Duodenal mucosa (tissue), 2 donors: ENCODE data around the gene ADAM11.

Experiments used
- H3K27ac ChIP-seq: one replicate; pipeline ENCODE4 v1.7.0; 2013; ENCODE audit warnings: low read depth, low read length
- H3K27me3 ChIP-seq, 2 donors: one replicate each; pipeline ENCODE4 v1.7.0; 2013; ENCODE audit warnings: low read length in 2 of 2, control low read depth in 1 of 2; ENCODE audit not compliant: insufficient read depth in 2 of 2, control insufficient read depth in 1 of 2
- H3K36me3 ChIP-seq, 2 donors: one replicate each; pipeline ENCODE4 v1.7.0; 2013; ENCODE audit warnings: low read length in 2 of 2, control low read depth in 1 of 2; ENCODE audit not compliant: insufficient read depth in 2 of 2, control insufficient read depth in 1 of 2
- H3K4me1 ChIP-seq, 2 donors: one replicate each; pipeline ENCODE4 v1.7.0; 2013; ENCODE audit warnings: low read length in 2 of 2, control low read depth in 1 of 2; ENCODE audit not compliant: insufficient read depth in 2 of 2, control insufficient read depth in 1 of 2
- H3K4me3 ChIP-seq, 2 donors: one replicate each; pipeline ENCODE4 v1.7.0; 2013; ENCODE audit warnings: low read length in 2 of 2, low read depth in 1 of 2
- H3K9ac ChIP-seq, 2 donors: one replicate each; pipeline ENCODE4 v1.7.0; 2013; ENCODE audit warnings: low read length in 2 of 2, low read depth in 1 of 2
- H3K9me3 ChIP-seq, 2 donors: one replicate each; pipeline ENCODE4 v1.7.0; 2013; ENCODE audit warnings: low read length in 2 of 2, control low read depth in 1 of 2; ENCODE audit not compliant: control insufficient read depth in 1 of 2

Gene ADAM11

DNA sequence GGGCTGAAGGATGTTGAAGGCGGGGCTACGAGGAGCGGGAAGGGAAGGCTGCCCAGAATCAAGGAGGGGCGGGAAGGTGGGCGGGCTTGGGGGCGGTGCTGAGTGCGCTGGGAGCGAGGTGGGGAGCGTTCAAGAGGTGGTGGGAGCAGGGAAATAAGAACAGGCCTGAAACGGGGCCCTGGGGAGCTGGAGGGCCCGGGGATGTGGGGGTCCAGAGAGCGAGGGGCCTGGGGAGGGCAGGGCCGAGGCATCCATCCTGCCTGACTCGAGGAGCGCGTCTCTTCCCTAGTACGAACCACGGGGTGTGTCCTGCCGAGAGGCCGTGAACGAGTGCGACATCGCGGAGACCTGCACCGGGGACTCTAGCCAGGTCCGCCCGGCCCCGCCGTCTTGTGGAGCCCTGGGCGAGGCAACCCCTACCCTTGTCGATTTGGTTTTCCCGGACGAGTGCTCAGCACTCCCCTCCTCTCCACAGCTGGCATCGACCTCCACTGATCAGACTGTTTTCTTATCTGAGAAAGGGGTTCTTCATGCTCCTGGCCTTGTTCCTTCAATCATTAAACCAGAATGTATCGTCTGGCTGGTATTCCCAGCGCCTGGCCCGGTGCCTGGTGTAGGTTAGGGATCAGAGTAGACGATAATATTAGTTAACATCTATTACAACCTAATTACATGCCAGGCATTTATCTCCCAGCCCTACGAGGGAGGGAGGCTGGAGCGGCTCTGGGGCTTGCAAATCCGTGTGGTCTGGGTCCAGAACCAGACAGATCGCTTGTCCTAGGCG is 17.2 kb downstream of the ADAM11 start:
- no peaks in the 10 kb centered on the region for H3K36me3 ChIP-seq
- H3K4me3 ChIP-seq: peak overlapping the region; percentile 65 to 71
- H3K9ac ChIP-seq: peak overlapping the region in 1 of 2 donors; percentile 39
- H3K27ac ChIP-seq: no peak overlapping the region
- peaks cover 10 to 18% of the 10 kb centered on the region in 2 donors for H3K27me3 ChIP-seq
- no peaks in the 10 kb centered on the region for H3K9me3 ChIP-seq
- H3K4me1 ChIP-seq: peaks cover 9 to 35% of the 10 kb centered on the region in 2 donors

DNA sequence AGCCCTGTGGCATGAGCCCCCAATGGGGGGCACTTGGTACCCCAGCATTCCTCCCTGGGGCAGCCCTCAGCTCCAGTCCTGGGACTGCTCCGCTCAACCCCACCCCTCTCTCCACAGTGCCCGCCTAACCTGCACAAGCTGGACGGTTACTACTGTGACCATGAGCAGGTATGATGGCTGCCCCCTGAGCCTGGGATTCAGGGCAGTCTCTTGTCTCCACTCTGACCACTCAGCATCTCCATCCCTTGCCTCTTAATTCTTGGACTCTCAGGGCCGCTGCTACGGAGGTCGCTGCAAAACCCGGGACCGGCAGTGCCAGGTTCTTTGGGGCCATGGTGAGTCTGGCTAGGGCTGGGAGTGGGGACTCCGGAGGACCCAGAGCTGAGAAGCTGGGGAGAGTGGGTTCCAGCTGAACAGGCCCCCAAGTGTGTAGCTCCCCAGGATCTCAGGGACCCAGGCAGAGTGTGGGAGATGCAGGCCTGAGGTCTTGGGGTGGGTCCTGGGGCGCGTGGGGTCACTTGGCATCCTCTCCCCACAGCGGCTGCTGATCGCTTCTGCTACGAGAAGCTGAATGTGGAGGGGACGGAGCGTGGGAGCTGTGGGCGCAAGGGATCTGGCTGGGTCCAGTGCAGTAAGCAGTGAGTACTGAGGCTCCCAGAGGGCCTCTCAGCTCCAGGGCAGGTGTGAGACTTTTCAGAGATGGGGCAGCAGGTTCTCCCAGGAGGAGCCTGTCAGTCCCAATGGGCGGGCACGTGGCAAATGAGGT is 18.0 kb downstream of the ADAM11 start:
- H3K27me3 ChIP-seq: peaks cover 10 to 16% of the 10 kb centered on the region in 2 donors
- H3K4me3 ChIP-seq: peak overlapping the region; percentile 65 to 71
- H3K9me3 ChIP-seq: no peaks in the 10 kb centered on the region
- no peak overlapping the region for H3K27ac ChIP-seq
- H3K4me1 ChIP-seq: peaks cover 9 to 35% of the 10 kb centered on the region in 2 donors
- H3K36me3 ChIP-seq: no peaks in the 10 kb centered on the region
- no peak overlapping the region for H3K9ac ChIP-seq

- H3K4me1 ChIP-seq: peaks cover 9 to 35% of the 10 kb centered on the region in 2 donors
- H3K36me3 ChIP-seq: no peaks in the 10 kb centered on the region
- no peak overlapping the region for H3K4me3 ChIP-seq
- peaks cover 10 to 14% of the 10 kb centered on the region in 2 donors for H3K27me3 ChIP-seq
- no peaks in the 10 kb centered on the region for H3K9me3 ChIP-seq
- no peak overlapping the region for H3K9ac ChIP-seq
- H3K27ac ChIP-seq: no peak overlapping the region
These were observed 18.9 kb downstream of the ADAM11 start for GRCh38 chr17:44777394-44778348.

DNA sequence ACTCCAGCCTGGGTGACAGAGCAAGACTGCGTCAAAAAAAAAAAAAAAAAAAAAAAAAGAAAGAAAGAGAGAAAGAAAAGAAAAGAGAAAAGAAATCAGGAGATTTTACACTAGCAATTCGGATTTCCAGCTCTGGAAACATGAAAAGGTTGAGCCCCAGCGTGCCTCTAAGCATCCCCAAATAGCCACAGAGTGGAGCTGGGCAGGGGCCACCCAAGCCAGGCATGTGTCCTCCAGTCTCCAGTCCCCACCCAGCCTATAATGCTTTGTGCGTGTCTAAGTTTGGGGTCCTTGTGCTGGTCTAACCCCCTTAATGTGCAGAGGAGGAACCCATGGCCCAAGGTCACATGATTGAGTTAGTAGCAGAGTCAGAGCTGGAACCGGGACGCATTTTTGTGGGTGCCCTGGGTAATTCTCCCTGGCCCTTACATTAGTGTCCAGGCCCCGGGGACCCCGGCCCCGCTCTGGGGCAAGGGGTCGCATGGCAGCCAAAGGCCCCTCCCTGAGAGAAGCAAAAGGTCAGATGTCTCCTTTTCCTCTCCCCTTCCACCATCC is 19.9 kb downstream of the ADAM11 start:
- H3K9ac ChIP-seq: peak overlapping the region in 1 of 2 donors; percentile 51
- H3K4me3 ChIP-seq: peak overlapping the region in 1 of 2 donors; percentile 59
- no peaks in the 10 kb centered on the region for H3K36me3 ChIP-seq
- H3K9me3 ChIP-seq: no peaks in the 10 kb centered on the region
- peaks cover 9 to 35% of the 10 kb centered on the region in 2 donors for H3K4me1 ChIP-seq
- H3K27ac ChIP-seq: no peak overlapping the region
- H3K27me3 ChIP-seq: peaks cover 10 to 14% of the 10 kb centered on the region in 2 donors

DNA sequence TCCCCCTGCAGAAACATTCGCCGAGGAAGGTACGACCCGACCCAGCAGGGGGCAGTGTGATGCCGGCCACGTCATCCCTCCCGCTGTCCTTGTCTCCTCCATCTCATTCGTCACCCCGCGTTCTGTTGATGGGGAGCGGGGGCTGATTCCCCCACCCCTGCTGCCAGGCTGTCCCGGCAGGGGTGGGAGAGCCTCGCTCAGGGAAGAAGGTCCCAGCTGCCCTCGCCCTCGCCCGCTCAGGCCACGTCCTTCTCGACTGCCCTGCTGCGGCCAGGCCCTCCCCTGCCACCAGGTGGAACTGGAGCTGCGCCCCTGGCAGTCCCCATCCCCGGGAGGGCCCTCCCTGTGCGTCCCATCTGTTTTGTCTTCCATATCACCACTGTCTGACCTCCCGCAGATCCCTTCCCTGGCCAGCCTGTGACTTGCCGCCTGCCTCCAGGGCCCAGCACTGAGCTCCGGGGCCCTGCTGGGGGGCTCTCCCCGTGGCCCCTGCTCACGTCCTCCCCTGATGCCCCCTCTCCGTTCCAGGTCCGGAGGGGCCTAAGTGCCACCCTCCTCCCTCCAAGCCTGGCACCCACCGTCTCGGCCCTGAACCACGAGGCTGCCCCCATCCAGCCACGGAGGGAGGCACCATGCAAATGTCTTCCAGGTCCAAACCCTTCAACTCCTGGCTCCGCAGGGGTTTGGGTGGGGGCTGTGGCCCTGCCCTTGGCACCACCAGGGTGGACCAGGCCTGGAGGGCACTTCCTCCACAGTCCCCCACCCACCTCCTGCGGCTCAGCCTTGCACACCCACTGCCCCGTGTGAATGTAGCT is 20.6 kb downstream of the ADAM11 start:
- H3K27me3 ChIP-seq: peaks cover 10% of the 10 kb centered on the region in 2 donors
- peaks cover 9 to 34% of the 10 kb centered on the region in 2 donors for H3K4me1 ChIP-seq
- H3K36me3 ChIP-seq: no peaks in the 10 kb centered on the region
- H3K4me3 ChIP-seq: peak overlapping the region; percentile 59 to 60
- H3K9me3 ChIP-seq: no peaks in the 10 kb centered on the region
- H3K9ac ChIP-seq: peak overlapping the region in 1 of 2 donors; percentile 51
- no peak overlapping the region for H3K27ac ChIP-seq

DNA sequence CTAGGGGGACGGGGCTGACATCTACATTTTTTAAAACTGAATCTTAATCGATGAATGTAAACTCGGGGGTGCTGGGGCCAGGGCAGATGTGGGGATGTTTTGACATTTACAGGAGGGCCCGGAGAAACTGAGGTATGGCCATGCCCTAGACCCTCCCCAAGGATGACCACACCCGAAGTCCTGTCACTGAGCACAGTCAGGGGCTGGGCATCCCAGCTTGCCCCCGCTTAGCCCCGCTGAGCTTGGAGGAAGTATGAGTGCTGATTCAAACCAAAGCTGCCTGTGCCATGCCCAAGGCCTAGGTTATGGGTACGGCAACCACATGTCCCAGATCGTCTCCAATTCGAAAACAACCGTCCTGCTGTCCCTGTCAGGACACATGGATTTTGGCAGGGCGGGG is 21.4 kb downstream of the ADAM11 start:
- Histone ChIP-seq H3K4me3 (no peak overlapping the region), H3K27me3 (peaks cover 10% of the 10 kb centered on the region in 2 donors), H3K36me3 (no peaks in the 10 kb centered on the region), H3K9ac (no peak overlapping the region), H3K4me1 (peaks cover 9 to 27% of the 10 kb centered on the region in 2 donors), H3K27ac (no peak overlapping the region), H3K9me3 (no peaks in the 10 kb centered on the region)

- Histone ChIP-seq H3K4me3 (no peak overlapping the region), H3K9ac (no peak overlapping the region), H3K27ac (no peak overlapping the region), H3K9me3 (no peaks in the 10 kb centered on the region), H3K27me3 (peaks cover 10% of the 10 kb centered on the region in 2 donors), H3K4me1 (peaks cover 9 to 22% of the 10 kb centered on the region in 2 donors), H3K36me3 (no peaks in the 10 kb centered on the region)
These were observed 22.2 kb downstream of the ADAM11 start for GRCh38 chr17:44780845-44781480.

- Histone ChIP-seq H3K27ac (peak overlapping the region; percentile 10), H3K4me3 (no peak overlapping the region), H3K9ac (no peak overlapping the region)
These were observed 22.9 kb downstream of the ADAM11 start for GRCh38 chr17:44781551-44782325.

More at GRCh38 chr17:44781551-44782325, 22.9 kb downstream of the ADAM11 start:
- Histone ChIP-seq H3K9me3 (no peaks in the 10 kb centered on the region), H3K4me1 (peaks cover 3 to 14% of the 10 kb centered on the region in 2 donors), H3K36me3 (no peaks in the 10 kb centered on the region), H3K27me3 (peaks cover 4 to 10% of the 10 kb centered on the region in 2 donors)
